ENCODE data around the gene FNBP1L.

Gene FNBP1L

GRCh38 chr1:93489756-93490155, 41.8 kb downstream of the FNBP1L start:
- DNase-seq (ENCODE audit: low read depth), result no peak

GRCh38 chr1:93490357-93490756, 42.4 kb downstream of the FNBP1L start:
- no peak for DNase-seq (ENCODE audit: low read depth)

GRCh38 chr1:93495911-93496310, 48.0 kb downstream of the FNBP1L start:
- DNase-seq (ENCODE audit: low read depth), result no peak

GRCh38 chr1:93496520-93496919, 48.6 kb downstream of the FNBP1L start:
- no peak for DNase-seq (ENCODE audit: low read depth)

- DNase-seq (ENCODE audit: low read depth), result no peak
Observed at GRCh38 chr1:93499075-93499474, 51.2 kb downstream of the FNBP1L start.

- no peak for DNase-seq (ENCODE audit: low read depth)
Observed at GRCh38 chr1:93499533-93499932, 51.6 kb downstream of the FNBP1L start.

- DNase-seq (ENCODE audit: low read depth), result no peak
Observed at GRCh38 chr1:93500275-93500674, 52.4 kb downstream of the FNBP1L start.

- no peak for DNase-seq (ENCODE audit: low read depth)
Observed at GRCh38 chr1:93501399-93501798, 53.5 kb downstream of the FNBP1L start.

- DNase-seq (ENCODE audit: low read depth), result no peak
Observed at GRCh38 chr1:93501829-93502369, 54.0 kb downstream of the FNBP1L start.

- no peak for DNase-seq (ENCODE audit: low read depth)
Observed at GRCh38 chr1:93502571-93502970, 54.7 kb downstream of the FNBP1L start.

- no peak for DNase-seq (ENCODE audit: low read depth)
Observed at GRCh38 chr1:93503163-93503562, 55.2 kb downstream of the FNBP1L start.

GRCh38 chr1:93503816-93504215, 55.9 kb downstream of the FNBP1L start:
- no peak for DNase-seq (ENCODE audit: low read depth)

GRCh38 chr1:93504247-93505033, 56.5 kb downstream of the FNBP1L start:
- no peak for DNase-seq (ENCODE audit: low read depth)

- no peak for DNase-seq (ENCODE audit: low read depth)
Observed at GRCh38 chr1:93506126-93506525, 58.2 kb downstream of the FNBP1L start.

- DNase-seq (ENCODE audit: low read depth), result no peak
Observed at GRCh38 chr1:93516164-93516563, 68.2 kb downstream of the FNBP1L start.

- no peak for DNase-seq (ENCODE audit: low read depth)
Observed at GRCh38 chr1:93518516-93518915, 70.6 kb downstream of the FNBP1L start.

- no peak for DNase-seq (ENCODE audit: low read depth)
Observed at GRCh38 chr1:93519199-93519829, 71.4 kb downstream of the FNBP1L start.

- DNase-seq (ENCODE audit: low read depth), result no peak
Observed at GRCh38 chr1:93521618-93522017, 73.7 kb downstream of the FNBP1L start.

GRCh38 chr1:93522721-93523120, 74.8 kb downstream of the FNBP1L start:
- DNase-seq (ENCODE audit: low read depth), result no peak

- DNase-seq (ENCODE audit: low read depth), result no peak
Observed at GRCh38 chr1:93525431-93525830, 77.5 kb downstream of the FNBP1L start.

GRCh38 chr1:93526431-93526830, 78.5 kb downstream of the FNBP1L start:
- no peak for DNase-seq (ENCODE audit: low read depth)

- no peak for DNase-seq (ENCODE audit: low read depth)
Observed at GRCh38 chr1:93528412-93528811, 80.5 kb downstream of the FNBP1L start.

- DNase-seq (ENCODE audit: low read depth), result no peak
Observed at GRCh38 chr1:93531193-93531592, 83.3 kb downstream of the FNBP1L start.
